D721Med (cell line): ENCODE results near the gene ARFRP1.
"Not testable (repeated sequence)": the region's sequence is repeated elsewhere in the genome, so short reads cannot be mapped to it uniquely, and the experiment has no call there.

ENCODE experiments used
- DNase-seq: peaks from one replicate; pipeline ENCODE4 v3.0.0; 2011; ENCODE audit warnings: low spot score; ENCODE audit not compliant: insufficient read length
- FAIRE-seq: peaks from 2 replicates; lab custom pipeline; 2011; peaks lifted over from hg19 to GRCh38; lab: Jason Lieb, UNC
- TF ChIP-seq, protein P1 (sequence below): IDR thresholded peaks from 2 replicates; pipeline ENCODE4 v1.5.1; 2012; ENCODE audit warnings: mild to moderate bottlenecking, control low read depth; ENCODE audit not compliant: insufficient read depth; ENCODE audit errors: missing control alignments

The ARFRP1 gene

DNA sequence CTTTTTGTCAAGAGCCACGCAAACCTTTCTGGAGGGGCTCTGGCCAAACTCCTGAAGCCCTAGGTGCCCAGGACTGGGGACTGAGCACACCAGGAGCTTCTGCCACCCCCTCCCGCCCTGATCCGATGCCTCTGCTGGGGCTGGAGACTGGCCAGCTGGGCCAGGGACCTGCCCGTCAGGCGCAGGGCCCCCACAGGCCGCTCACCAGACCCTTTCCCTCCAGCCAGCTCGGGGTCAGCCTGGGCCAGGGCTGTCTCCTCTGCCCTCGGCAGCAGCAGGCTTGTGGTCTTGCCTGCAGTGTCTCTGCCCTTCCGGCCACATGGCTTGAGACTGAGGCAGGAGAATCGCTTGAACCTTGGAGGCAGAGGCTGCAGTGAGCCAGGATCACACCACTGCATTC lies 35.1 kb downstream of the ARFRP1 start:
- TF ChIP-seq, protein P1, sequence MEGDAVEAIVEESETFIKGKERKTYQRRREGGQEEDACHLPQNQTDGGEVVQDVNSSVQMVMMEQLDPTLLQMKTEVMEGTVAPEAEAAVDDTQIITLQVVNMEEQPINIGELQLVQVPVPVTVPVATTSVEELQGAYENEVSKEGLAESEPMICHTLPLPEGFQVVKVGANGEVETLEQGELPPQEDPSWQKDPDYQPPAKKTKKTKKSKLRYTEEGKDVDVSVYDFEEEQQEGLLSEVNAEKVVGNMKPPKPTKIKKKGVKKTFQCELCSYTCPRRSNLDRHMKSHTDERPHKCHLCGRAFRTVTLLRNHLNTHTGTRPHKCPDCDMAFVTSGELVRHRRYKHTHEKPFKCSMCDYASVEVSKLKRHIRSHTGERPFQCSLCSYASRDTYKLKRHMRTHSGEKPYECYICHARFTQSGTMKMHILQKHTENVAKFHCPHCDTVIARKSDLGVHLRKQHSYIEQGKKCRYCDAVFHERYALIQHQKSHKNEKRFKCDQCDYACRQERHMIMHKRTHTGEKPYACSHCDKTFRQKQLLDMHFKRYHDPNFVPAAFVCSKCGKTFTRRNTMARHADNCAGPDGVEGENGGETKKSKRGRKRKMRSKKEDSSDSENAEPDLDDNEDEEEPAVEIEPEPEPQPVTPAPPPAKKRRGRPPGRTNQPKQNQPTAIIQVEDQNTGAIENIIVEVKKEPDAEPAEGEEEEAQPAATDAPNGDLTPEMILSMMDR = no peak
- FAIRE-seq = no peak
- no peak for DNase-seq

DNA sequence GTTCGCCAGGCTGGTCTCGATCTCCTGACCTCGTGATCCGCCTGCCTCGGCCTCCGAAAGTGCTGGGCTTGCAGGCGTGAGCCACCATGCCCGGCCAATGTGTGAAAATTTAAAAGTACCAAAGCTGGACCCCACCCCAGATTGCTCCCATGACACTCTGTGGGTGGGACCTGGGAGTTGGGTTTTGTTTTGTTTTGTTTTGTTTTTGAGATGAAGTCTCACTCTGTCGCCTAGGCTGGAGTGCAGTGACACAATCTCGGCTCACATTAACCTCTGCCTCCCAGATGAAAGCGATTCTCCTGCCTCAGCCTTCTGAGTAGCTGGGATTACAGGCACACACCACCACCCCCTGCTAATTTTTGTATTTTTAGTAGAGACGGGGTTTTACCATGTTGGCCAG lies 36.1 kb downstream of the ARFRP1 start:
- not testable (repeated sequence) for FAIRE-seq, DNase-seq

DNA sequence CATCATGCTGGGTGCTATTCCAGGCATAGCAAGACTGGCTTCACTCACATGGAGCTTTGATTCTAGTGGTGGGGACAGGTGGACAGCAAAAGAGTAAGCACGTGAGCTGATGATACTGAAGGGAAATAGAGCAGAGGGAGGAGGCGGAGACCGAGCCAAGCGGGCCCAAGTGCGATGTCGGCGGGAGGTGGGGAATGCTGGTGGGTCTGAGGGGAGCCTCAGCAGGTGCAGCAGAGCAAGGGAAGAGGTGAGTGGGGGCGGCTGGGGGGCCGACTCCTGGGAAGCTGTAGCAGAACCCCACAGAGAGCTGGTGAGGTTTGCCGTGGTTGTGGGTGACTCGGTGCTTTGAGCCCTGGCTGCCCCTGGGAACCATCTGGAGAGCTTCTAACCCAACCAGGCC lies 39.4 kb downstream of the ARFRP1 start:
- FAIRE-seq (no peak), DNase-seq (no peak)
- TF ChIP-seq, protein P1 = no peak

DNA sequence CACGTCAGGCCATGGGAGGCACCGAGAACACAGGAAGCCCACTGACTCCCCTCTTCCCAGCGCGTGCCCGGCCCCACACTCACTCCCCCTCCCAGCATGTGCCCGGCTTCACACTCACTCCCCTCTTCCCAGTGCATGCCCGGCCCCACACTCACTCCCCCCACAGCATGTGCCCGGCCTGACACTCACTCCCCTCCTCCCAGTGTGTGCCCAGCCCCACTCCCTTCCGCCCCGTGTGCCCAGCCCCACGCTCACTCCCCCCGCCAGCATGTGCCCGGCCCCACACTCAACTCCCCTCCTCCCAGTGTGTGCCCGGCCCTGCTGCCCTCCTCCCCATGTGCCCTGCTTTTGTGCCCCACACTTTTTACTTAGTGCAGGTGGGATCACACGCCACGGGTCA lies 39.9 kb downstream of the ARFRP1 start:
- TF ChIP-seq, protein P1 = no peak
- DNase-seq = no peak
- FAIRE-seq = no peak

DNA sequence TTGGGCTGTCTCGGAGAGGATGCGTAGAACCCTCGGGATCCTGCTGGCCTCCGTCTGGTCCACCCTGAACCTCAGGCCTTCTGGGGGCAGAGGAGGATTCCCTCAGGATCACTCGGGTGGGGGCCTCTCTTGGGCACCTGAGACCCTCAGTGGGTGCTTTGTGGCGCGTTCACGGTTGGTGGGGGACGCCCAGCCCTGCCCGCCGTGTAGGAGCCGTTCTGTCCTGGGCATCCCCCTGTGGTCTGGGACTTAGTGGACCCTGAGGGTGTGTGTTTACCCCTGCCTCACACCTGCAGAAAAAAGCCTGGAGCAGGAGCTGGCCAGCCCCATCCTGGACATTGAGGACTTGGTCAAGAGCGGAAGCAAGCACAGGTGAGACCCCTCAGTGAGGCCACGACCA lies 42.1 kb downstream of the ARFRP1 start:
- DNase-seq (no peak), FAIRE-seq (no peak)
- TF ChIP-seq, protein P1 = no peak

DNA sequence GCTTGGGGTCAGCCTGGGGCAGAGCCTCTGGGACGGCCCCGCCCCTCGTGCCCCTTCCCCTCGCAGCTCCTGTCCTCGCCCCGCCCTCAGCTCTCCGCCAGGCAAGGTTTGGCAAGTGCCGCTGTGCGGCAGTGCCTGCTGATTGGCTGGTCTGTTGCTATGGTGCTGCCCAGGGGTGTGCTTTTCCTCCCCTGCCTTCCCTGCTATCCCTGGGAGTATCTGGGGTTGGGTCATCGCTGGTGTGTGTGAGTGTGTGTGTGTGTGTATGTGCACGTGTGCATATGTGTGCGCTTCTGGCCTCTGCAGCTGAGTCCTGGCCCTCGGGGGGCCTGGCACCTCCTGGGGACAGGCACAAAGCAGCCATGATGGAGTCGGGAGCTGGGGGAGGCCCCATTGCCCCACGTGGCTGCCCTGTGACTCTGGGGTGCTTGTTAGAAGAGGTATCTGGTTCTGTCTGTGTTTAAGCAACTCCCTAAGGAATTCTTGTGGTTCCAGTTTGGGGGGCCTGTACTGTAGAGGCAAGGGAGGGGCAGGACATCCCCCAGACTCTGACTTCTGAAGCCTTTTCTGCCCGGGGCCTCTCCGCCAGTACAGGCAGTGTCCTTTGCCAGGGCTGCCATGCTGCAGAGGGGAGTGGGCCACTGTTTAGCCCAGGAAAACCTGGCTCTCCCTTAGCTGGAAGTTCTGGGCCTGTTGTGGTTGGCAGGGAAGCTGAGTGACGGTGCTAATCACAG lies 42.7 kb downstream of the ARFRP1 start:
- no peak for DNase-seq
- TF ChIP-seq, protein P1 = no peak
- no peak for FAIRE-seq

DNA sequence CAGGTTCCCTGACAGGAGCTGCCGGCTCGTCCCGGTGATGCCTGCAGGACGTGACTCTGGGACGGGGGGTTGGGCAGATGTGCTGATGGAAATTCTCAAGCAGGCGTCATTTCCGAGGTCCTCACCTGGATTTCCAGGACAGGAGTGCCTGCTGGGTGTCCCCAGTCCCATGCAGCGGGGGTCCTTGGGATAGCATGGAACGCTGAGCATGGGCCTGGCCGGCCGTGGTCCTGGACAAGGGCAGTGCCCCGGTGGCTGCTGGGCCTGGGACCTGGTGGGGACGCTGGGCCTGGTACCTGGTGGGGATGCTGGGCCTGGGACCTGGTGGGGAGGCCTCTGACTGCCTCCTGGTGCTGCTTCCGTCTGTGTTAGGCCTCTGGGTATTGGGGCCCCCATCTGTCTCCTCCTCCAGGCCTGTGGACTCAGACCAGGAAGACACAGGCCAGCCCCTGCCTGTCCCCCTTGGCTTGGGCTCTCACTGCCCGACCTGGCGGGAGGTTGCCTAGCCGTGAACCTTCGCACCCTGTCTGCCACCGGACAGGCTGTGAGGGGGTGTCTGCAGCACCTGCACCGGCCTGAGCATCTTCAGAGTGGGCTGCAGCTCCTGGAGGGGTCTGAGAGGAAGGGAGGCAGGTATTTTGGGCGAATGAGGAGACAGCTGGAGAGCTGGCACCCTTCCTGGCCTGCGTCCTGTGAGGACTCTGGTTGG lies 43.5 kb downstream of the ARFRP1 start:
- TF ChIP-seq, protein P1 = no peak
- FAIRE-seq = no peak

More for the DNA sequence above, 43.5 kb downstream of the ARFRP1 start:
- DNase-seq = no peak
